Epidermal melanocyte (primary cell): ENCODE measurements around the gene GRAP.

ENCODE experiments used
- DNase-seq: peaks from one replicate; pipeline ENCODE4 v3.0.0; 2011; ENCODE audit warnings: low spot score; ENCODE audit not compliant: insufficient read length

The GRAP gene

DNA sequence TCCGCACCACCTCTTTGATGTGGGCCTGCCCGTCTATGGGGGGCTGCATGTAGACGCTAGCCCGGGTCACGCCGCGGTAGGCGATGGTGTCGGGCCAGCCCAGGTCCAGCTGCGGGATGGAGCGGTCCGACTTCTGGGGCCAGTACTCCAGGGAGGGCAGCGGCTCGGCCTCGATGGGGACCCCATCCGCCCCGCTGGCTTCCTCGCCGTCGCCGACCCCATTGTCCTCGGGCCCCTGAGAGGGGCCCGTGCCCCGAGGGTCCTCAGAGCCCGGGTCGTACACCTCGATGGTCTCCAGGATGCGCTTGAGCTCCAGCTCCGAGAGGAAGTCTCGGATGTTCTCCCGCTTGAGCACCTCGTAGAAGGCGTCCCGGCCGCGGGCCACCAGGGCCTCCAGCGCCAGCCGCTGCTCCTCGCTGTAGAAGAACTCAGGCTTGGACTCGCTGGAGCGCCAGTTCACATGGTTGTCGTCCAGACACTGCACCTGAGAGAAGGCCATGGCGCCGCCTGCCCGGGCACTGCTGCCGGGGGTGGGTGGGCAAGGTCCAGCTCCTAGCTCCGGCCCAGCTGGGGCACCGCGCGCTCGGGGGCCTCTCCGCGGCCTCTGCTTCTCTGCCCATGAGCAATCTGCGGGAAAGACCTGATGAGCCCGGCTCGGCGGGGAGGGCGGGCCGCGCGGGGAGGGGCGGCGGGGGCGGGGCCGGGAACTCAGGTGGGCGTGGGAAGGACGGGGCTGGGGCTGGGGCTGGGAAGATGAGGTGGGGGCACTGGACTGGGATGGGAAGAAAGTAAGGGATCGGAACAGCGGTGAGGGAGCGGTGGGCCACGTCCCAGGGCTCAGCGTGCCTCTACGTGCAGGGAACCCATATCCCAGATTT, 43.0 kb downstream of the GRAP start:
- no peak for DNase-seq

DNA sequence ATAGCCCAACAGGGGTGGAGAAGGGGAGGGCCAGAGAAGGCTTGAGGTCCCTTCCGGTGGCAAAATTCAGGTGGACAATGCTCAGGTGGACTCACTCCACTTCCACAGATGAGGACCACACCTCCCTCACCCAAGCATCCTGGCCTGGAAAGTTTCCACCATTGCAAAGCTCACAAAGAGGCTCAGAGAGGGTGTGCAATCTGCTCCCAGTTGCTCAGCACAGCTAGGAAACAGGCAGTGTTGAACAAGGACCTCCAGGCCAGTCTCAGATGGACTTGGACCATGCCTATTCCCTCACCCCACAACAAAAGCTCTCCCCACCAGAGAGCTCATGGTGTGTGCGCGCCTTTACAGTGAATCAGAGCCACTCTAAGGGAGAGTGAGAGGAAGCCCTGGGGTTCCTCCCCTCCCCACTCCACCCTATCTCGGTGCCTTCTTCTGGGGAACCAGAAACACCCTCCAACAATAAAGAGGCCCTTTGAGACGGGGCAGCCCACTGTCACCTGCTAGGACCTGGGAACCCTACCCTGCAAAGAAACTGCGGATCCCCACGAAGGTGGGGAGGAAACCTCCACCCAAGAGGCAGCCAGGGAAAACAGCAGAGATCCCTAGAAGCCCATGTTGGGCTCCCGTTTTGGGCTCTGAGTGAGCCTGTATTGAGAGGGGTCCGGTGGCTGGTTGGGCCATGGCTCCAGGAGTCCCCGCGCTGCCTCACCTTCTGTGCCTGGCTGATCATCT, 43.8 kb downstream of the GRAP start:
- no peak for DNase-seq

DNA sequence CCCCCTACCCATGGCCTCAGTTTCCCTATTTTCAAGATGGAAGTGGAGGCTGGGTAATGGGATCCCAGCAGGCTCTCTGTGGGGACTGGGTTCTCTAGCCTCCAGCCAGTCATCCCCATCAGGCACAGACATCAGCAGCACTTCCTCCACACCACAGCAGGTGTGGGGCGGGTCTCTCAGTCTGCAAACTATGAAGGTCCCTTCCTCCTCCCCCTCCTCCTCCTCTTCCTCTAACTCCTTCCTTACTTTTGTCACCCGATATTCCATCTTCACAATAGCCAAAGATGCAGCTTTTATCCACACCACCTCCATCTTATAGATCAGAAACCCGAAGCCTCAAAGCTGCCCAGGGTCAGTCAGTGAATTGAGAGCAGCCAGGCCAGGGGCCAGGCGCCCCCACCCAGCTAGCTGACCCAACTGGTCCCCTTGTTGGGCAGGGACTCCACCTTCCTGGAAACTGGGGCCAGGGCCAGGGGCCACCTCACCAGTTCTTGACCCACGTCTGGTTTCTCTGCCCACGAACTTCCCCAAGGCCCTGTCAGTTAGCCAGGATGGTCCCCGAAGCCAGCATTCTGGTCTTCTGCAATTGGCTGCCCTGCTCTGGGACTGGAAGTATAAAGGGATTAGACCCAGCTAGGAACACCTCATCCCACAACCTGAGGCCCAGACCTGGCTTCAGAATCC, 44.7 kb downstream of the GRAP start:
- no peak for DNase-seq

DNA sequence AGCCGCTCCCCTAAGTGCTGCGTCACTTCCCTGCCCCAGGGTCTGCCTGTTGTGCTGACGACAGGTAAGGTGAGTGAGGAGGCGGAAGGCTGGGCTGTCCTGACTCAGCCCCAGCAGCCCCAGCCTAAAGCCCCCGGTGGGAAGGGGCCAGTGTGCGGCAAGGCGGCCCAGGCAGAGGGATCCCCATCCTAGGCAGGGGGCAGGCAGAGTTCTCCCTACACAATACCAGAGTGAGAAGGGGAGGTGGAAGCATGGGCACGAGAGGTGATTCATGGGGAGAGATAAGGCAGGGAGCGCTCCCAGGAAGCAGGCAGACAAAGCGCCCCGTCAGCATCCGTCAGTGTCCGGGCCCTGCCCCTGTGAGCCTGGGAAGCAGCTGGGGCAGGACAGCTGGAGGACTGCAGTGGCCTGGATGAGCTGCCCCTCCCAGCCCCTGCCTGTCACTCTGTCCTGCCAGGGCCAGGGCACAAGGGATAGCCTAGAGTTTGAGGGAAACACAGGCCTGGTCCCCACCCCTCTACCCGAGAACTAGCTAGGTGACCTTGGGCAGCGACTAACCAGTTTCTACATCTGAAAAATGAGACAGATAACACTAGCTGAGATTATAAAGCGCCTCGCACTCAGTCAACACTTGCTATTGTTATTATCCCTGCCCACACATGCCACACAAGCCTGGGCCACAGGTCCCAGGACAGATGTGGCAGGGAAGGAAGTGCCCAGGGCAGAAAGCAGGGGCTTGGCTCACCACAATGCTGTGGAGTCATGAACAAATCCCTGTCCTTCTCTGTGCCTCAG, 46.0 kb downstream of the GRAP start:
- no peak for DNase-seq

DNA sequence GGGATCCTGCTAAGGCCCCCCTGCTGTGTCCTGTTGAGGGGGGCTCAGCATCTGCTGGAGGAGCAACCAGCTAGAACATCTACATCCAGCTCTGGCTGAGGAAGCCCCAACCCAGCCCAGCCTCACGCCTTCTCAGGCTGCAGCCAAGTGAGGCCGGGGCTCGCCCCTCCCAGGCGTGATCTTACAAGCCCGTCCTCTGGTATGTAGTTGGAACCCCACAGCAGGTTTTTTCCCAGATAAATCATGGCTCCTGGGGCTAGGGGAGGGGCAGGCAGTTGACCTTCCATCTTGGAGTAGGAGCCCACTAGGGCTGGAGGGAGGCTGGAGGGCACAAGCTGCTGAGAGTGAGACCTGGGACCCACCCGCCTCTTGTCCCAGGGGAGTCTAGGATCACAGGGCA, 46.8 kb downstream of the GRAP start:
- no peak for DNase-seq

DNA sequence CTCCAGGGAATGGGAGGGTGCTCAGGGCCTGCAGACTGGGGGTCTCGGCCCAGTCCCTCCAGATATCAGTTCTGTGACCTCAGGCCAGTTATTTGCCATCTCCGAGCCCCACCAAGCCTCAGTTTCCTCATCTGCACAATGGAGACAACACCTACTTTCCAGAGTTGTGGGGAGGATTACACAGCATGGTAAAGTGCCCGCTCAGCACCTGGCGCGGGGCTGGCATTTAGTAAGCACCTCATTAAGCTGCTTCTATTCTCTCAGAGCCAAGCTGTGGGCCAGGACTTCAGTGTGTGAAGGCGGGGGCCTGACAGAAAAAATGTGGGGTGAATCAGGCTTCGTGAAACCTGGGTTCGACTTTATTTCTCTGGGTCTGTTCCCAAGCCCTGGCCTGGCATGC, 47.4 kb downstream of the GRAP start:
- no peak for DNase-seq

DNA sequence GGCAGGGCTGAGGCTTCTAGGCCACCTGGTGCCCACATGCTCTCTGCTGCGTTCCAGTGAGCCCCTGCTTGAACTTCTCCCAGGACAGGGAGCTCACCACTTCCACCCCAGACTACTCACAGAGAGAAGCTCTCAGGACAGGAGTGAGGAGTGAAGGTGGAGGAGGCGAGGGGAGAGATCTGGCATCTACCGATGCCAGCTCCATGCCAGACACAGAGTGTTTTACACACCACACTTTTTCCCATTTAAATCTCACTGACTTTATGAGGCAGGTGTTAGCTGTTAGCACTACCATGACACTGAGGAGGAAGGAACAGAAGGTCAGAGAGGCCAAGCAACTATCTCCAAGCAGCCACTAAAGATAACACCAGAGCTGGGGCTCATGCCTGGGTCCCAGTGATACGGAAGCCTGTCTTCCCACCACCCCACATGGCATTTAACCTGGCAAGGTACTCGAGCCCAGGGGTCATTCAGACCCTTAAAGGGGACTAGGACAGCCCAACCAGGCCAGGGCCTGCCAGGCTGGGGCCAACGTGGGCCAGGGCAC, 49.0 kb downstream of the GRAP start:
- no peak for DNase-seq

DNA sequence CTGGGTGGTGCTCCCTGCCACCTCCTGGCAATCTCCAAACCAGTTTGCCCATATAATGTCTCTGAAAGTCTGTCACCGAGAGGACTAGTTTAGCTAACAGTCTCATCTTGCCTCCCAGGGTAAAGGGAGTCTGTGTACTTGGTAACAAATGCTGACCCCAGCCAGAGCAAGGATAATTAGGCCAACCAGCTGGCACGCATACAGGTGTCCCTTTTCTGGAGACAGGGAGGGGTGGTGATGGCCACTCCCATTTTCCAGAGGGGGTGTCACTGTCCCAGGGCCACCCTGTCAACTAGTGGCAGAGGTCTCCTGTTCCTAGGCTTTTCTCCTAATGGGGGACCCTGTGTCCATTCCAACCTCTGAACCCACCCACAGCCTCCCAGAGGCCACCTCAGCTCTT, 50.3 kb downstream of the GRAP start:
- DNase-seq = no peak

DNA sequence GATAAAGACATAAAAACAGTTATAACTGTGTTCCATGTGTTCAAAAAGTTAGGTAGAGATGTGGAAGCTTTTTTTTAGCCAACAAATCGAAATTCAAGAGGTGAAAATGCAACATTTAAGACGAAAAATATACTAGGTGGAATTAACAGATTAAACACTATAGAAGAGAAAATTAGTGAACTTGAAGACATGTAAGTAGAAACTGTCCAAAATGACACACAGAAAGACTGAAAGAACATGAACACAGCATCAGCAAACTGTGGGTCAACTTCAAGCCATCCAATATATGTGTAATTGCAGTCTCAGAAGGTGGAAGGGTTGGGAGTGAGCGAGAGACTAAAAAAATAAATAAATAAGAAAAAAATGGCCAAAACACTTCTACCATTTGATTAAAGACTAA, 51.5 kb downstream of the GRAP start:
- no peak for DNase-seq

DNA sequence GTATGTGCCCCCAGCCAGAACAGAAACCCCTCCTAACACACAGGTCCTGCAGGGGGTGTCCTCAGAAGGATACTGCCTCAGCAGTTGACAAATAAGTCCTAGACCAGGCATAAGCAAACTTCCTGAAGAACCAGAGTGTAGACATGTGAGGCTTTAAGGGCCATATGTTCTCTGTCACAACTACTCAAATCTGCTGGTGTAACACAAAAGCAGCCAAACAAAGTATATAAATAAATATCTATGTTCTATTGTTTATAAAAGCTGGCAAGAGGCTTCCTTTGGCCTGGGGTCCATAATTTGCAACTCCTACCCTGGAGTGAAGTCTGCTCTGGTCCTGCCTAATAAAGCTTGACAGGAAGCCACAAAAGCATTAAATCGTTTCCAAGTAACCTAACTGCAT, 52.1 kb downstream of the GRAP start:
- no peak for DNase-seq

DNA sequence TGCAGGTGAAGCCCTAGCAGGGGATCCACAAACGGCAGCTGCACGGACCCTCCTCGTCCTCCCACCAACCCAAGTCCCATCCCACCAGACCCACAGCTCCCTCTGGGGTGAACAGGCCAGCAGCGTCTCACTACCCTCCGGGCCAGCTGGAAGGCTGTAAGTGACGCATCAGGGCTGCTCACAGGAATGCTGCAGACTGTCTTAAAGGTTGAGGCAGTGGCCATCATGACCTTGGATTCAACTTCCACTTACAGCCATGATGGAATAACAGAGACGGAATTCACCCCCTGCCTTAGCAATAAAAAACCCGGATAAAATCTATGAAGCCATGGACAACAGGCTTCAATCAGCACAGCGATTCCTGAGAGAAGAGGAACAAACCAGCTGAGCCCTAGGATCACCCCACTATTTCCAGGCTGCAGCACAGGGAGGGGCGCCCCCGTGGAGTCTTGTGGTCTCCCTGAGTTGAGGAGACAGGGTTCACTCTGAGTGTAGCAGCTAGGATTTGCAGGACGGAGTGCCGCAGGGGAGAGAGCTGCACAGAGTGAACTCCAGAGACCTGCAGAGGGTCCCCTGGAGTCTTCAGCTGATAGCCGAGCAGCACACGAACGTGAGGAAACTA, 52.7 kb downstream of the GRAP start:
- no peak for DNase-seq

DNA sequence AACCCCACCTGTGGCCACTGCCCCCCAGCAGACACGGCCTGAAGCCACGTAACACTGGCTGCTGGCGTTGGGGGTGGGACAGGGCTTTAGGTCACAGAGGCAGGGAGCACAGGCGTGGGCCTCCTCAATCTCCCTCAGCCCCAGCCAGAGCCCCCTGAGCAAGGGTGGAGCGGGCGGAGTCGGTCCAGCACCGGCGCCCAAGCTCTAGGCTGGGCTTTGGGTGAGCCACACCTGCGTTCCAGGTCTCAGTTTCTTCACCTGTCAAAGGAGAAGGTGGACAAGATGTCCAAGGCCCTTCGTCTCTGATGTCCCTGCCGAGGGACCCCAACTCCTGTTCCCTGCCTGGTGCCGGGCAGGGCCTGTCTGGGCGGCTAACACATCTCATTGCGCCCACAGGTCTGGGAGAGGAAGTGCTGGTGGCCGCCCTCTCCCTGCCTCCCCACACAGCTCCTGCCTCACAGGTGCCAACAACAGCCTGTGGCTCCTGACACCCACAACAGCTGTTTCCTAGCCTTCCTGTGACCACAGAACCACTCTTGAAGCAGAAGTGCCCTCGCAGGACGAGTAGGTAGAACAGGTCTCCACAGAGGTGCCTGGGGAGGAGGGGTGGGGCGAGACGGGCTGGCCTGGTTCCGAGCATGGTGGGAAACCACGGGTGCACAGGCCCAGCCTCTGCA, 54.2 kb downstream of the GRAP start:
- no peak for DNase-seq

DNA sequence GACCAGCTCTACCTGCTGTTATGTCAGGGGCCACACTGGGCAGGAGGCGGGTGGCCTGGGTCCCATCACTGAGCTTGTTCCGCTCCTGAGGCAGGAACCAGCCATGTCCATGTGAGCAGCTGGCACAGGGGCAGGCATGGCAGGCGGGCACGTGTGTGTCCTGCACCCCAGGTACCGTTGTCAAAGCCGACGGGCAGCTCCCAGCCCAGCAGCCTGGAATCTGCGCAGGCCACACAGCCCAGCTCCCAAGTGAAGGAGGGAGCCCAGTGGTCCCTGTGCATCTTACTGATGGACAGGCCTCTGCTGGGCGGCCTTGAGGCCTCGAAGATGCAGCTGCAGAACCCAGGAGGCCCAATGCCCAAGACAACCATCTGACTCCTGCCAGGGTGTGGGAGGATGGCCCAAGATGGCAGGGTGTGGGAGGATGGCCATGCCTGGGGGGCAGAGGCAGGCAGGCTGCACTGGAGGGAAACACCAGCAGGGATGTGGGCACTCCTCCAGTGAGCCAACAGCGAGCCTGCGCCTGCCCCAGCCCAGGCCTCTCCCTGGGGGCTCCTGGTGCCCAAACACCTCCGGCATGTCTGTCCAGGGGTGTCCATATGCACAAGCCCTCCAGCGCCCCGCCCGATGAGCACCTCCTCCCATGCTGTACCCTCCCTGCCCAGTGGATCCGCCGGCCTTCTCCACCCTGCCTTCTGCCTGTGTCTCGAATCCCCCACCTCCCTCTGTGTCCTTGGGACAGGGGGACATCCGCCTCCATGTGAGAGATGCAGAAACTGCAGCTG, 55.0 kb downstream of the GRAP start:
- DNase-seq = no peak

DNA sequence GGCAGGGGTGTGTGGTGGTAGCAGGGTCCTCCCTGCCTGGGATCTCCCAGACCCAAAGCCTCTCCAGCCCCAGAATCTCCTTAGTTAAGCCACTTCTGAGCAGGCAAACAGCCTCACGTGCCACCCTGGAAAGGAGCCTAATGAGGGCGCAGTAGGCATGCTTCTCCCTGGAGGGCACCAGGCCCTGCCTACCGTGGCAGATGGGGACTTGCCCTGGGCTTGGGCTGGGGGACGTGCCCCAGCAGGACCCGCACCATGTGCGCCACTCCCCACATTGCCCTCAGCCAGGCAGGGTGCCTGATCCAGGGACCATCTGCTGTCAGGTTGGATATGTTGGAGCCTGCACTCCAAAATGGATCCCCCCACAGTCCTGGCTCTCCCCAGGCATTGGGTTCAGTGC, 56.4 kb downstream of the GRAP start:
- no peak for DNase-seq

DNA sequence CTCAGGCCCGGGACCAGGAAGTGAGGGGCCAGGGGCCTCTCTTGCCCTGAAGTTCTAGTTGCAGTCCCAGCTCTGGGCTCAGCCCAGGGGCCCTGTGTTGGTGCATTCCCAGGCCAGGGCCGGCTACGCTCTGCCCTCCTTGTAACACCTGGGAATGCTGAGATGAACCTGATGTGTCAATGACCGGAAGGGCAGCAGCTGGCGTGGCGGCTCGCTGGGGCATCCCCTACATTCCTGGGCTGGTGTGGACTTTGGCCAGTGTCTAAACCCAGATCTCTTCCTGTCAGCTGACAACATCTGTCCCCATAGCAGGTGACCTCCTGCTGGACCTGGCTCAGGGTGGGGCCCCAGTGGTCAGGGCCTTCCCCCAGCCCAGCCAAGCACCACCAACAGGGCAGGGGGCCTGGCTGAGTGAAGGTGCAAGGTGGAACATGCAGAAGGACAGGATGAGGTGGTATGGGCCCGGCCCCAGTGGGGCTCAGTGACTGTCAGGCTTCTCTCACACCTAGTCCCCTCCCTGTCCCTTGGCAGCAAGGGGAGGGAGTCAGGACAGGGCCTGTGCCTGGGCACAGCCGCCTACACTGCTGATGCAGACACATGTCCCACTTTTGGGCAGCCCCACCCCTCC, 58.1 kb downstream of the GRAP start:
- no peak for DNase-seq

DNA sequence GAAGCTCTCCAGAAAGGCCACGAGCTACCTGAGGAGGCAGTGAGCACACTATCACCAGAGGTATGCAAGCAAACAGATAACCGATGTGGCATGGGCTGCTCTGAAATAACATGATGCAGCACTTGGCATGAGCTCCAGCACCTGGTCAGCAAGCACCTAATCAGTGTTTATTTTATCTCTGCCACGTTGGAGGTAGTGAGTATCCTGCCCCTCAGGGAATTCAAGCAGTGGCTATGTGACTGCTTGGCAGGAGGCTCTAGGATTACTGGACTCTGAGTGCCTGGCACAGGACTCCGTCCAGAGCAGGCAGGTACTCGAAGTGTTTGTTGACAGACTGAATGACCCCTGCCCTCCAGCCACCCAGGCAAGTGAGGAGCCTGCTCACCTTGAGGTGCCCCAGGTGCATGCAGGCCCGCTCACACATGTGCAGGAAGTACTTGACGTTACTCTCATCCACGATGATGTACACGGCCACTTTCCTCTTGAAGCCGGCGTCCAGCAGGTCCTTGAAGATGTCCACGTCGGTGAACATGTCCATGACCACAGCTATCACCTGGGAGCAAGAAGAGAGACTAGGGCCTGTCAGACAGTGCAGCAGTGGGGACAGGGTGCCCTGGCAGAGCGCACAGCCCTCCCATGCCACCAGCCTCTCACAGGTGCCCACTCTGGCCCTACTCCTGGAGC, 58.8 kb downstream of the GRAP start:
- DNase-seq = no peak

DNA sequence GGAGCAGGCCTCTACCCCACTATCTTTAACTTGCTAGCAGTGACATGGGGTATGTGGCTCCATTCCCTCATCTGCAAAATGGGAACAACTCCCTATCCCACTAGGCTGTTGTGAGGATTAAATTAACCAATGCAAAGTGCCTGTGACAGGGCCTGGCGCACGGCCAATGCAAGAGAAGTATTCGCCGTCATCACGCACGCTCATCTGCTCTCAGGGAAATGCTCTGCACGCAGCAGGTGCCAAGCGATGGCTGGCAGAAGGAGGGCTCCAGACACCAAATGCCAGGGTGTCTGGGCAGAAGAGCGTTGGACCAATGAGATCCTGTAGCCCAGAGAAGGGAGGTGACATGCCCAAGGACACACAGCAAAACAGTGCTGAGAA, 59.5 kb downstream of the GRAP start:
- no peak for DNase-seq

DNA sequence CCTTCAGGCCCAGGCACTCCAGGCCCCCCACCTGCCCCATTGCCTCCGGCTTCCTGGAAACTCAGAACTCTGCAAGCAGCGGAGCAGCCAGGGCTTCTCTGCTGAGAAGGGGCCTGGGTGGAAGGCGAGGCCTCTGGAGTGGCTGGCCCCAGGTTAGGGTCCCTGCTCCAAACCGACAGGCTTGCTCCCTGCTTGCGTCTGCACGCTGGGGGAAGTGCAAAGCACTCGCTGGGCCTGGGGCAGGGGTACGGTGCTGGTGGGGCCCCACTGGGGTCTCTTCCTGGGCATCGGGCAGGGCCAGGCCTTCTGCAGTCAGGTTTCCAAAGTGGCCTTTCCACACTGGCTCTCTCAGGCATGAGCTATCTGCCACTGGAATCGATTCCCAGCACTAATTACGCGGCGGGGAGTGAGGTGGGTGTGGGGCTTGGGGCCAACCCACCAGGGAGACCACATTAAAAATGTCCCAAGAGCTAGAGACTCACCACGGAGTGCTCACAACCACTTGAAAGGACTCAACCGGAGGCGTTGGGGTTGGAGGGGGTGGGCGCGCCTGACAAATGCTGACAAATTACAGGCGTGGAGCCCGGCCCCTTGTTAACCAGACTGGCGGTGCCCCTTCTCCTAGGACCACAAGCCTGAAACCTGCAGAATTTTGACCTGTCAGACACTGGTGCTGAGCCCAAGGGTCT, 60.1 kb downstream of the GRAP start:
- no peak for DNase-seq
